Activated effector memory CD4-positive, alpha-beta T cell treated with Interleukin-2 at 50 U/mL for 16 hours (primary cell): Measurements from ENCODE around the gene GALT.

Experiments used
- DNase-seq: peaks from one replicate; pipeline ENCODE4 v3.0.0-alpha.2; 2020

GALT gene

GRCh38 chr9:34686231-34686630, 39.8 kb downstream of the GALT start:
- DNase-seq = no peak

DNA sequence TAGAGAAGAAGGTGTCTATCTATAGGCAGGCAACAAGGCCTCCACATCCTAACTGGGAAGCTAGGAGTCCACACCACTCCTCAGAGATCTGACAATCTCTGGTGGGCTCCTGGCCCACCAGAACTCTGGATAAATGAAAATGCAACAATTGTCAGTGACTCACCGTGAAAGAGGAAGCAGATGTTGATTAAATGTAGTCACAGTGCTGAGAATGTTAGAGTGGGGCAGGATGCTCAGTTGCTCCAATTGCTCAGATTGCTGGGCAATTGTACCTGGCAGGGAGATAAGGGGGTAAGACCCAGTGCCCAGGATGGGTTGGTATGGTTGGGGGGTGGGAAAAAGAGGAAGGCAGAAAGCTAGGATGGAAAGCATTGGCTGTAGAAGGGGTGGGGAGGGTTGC, 40.3 kb downstream of the GALT start:
- no peak for DNase-seq

- DNase-seq = no peak
Measured at GRCh38 chr9:34687276-34688030, 41.0 kb downstream of the GALT start.

DNA sequence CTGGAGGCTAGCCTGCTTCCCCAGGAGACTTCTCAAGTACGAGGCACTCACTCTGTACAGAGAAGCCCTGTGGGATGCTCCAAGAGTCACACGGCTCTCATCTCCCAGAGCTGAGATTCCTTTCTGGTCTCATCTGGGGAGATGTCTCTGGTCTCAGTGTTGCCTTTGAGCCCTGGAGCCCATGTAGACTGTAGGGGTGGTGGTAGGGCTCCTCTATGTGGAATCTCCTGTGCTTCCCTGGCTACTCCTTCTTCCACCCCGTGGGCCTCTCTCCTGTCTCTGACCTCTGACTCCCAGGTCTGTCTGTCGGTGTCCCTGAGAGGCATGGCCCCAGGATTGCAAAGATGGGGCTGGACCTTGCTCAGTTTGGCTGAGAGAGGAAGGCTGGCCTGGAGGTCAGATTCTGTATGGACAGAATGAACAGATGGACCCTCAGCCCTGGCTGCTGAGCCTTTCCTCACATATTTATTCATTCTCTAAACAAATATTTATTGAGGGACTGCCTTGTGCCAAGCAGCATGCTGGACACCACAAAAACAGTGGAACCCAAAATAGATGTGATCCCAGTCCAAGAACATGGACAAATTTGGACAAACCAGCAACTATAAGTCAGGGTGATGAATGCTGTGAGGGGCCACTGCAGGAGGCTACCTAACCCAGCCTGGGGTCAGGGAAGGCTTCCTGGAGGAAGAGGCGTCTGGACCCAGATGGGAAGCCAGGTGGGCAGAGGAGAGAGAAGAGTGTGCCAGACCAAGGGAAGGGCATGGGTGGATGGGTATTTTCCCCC, 42.0 kb downstream of the GALT start:
- DNase-seq = no peak

- DNase-seq = no peak
Measured at GRCh38 chr9:34689116-34689470, 42.6 kb downstream of the GALT start.

DNA sequence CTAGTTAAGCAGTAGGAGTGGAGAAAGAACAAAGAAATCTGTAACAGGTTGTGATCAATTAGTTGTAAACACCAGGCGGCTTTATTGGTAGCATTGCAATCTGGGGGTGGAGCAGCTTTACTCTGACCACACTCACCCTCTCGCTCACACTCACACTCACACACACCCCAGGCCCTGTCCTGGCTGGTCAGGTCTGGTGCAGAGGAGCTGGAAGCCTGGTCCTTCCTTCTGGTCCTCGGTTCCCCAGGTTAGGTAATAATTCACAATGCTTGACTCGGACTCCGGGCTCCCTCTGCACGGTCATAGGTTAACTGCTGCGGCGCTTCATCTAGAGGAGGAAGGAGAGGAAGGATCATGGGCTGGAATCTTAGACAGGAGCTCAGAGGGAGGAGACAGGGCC, 43.0 kb downstream of the GALT start:
- DNase-seq = no peak

GRCh38 chr9:34690983-34691935, 44.8 kb downstream of the GALT start, which contains the start of gene CCL19:
Gene CCL19, minus strand, starts transcription at chr9:34691276. Its CDS starts 137 bp downstream, at chr9:34691139.
- no peak for DNase-seq

- no peak for DNase-seq
Measured at GRCh38 chr9:34691936-34692315, 45.5 kb downstream of the GALT start.

DNA sequence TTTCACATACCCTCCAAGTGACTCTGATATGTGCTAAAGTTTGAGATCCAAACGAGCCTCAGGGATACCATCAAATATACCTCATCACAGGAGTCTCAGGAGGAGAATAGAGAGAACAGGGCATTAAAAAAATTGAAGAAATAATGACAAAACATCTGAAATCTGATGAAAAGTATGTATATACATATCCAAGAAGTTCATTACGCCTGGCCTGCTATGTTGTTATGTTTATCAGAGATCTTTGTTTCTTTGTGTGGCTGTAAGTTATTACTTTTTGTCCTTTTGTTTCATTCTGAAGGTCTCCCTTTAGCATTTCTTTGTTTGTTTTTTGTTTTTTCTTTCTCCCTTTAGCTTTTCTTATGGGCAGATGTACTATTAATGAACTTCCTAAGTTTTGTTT, 47.1 kb downstream of the GALT start:
- no peak for DNase-seq

- DNase-seq = no peak
Measured at GRCh38 chr9:34694811-34695210, 48.3 kb downstream of the GALT start.
